ENCODE data around the gene EPG5. TPM values are rescaled to one million over a fixed set of nuclear protein-coding genes. Genes with fewer than 3 reads are reported as not detected.
A peak's percentile ranks its signal among the peaks of the same experiment; 100 is the strongest.
"Not testable (repeated sequence)": the region's sequence is repeated elsewhere in the genome, so short reads cannot be mapped to it uniquely, and the experiment has no call there.

EPG5 gene
- polyA plus RNA-seq, 1 of the 3 experiments (the other 2 are of a cell fraction) = 13.6 TPM

DNA sequence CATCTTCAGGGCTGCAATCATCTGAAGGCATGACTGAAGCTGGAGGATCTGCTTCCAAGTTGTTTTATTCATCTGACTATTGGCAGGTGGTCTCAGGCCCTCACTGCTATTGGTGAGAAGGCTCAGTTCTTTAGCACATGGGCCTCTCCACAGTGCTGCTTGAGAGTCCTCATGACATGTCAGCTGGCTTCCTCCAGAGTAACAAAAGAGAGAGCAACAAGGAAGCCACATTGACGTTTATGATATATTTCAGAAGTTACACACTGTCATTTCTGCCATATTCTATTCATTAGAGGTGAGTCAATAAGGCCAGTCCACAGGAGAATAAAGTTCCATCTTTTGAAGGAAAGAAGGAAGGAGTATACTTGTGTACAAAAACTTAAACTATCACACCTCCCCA is 149.6 kb downstream of the EPG5 start:
- CTCF ChIA-PET = no interaction called here
- H3K4me3 ChIP-seq (ENCODE audit: low read depth in 2 of 2, low read length in 1 of 2) = no peak overlapping the region
- TF ChIP-seq NFIC (IDR thresholded peaks at IDR 0.05; ENCODE audit: borderline replicate concordance) = no peak
- TF ChIP-seq RXRA (IDR thresholded peaks at IDR 0.05; ENCODE audit: borderline replicate concordance, low read depth) = no peak
- no peak for TF ChIP-seq POLR2AphosphoS5 (IDR thresholded peaks at IDR 0.05; ENCODE audit: low read depth, low read length)
- TF ChIP-seq GATA2 (CRISPR knock-in tag; IDR thresholded peaks at IDR 0.05) = no peak
- WGBS (ENCODE audit: low lambda C conversion rate) = 43% methylated on average over 1 of the region's 1 CpG
- no peaks in the 10 kb centered on the region for H3K9me2 ChIP-seq
- H3K27ac ChIP-seq (ENCODE audit: low read depth in 2 of 2, low read length in 1 of 2) = no peak overlapping the region
- no peaks in the 10 kb centered on the region for H3K9me3 ChIP-seq
- H3K9ac ChIP-seq = no peak overlapping the region
- H3K27me3 ChIP-seq (ENCODE audit: insufficient read depth) = no peaks in the 10 kb centered on the region
- H3K4me2 ChIP-seq = no peak overlapping the region
- H3K79me2 ChIP-seq (ENCODE audit: insufficient read depth) = no peaks in the 10 kb centered on the region
- POLR2A ChIA-PET = no interaction called here
- H3K36me3 ChIP-seq (replicated peaks in 1 of 2; ENCODE audit: control insufficient read depth in 1 of 2, insufficient read depth in 2 of 2, low read length in 1 of 2) = no peaks in the 10 kb centered on the region
- DNase-seq = no peak
- no peaks in the 10 kb centered on the region for H4K20me1 ChIP-seq (ENCODE audit: insufficient read depth)
- no peak overlapping the region for H2AFZ ChIP-seq (ENCODE audit: low read depth)
- no peaks in the 10 kb centered on the region for H3K4me1 ChIP-seq (ENCODE audit: control insufficient read depth in 1 of 2, insufficient read depth in 2 of 2, low read depth in 1 of 2, low read length in 1 of 2)
- no peaks in the 10 kb centered on the region for H3F3A ChIP-seq (replicated peaks; ENCODE audit: insufficient read depth)

- H3F3A ChIP-seq (replicated peaks; ENCODE audit: insufficient read depth); H3K9me3 ChIP-seq; H3K4me1 ChIP-seq (ENCODE audit: control insufficient read depth in 1 of 2, insufficient read depth in 2 of 2, low read depth in 1 of 2, low read length in 1 of 2); POLR2A ChIA-PET; DNase-seq; H3K4me2 ChIP-seq; H3K27ac ChIP-seq (ENCODE audit: low read depth in 2 of 2, low read length in 1 of 2); H3K9ac ChIP-seq; H4K20me1 ChIP-seq (ENCODE audit: insufficient read depth); CTCF ChIA-PET; H3K27me3 ChIP-seq (ENCODE audit: insufficient read depth); H3K4me3 ChIP-seq (ENCODE audit: low read depth in 2 of 2, low read length in 1 of 2); H2AFZ ChIP-seq (ENCODE audit: low read depth); H3K9me2 ChIP-seq; H3K79me2 ChIP-seq (ENCODE audit: insufficient read depth); H3K36me3 ChIP-seq (replicated peaks in 1 of 2; ENCODE audit: control insufficient read depth in 1 of 2, insufficient read depth in 2 of 2, low read length in 1 of 2): not testable (repeated sequence)
Observed at GRCh38 chr18:45814733-45815132, 152.4 kb downstream of the EPG5 start.

- Histone ChIP-seq H3K9me3 (peaks cover 16% of the 10 kb centered on the region; the same call in 1 of the 2 replicates), H3F3A (replicated peaks; ENCODE audit: insufficient read depth) (peaks cover 29% of the 10 kb centered on the region), H3K4me1 (ENCODE audit: control insufficient read depth in 1 of 2, insufficient read depth in 2 of 2, low read depth in 1 of 2, low read length in 1 of 2) (peaks cover 0 to 18% of the 10 kb centered on the region in 2 experiments; a peak in 2 of 4 replicates), H3K36me3 (replicated peaks in 1 of 2; ENCODE audit: control insufficient read depth in 1 of 2, insufficient read depth in 2 of 2, low read length in 1 of 2) (peaks cover 0 to 17% of the 10 kb centered on the region in 2 experiments)
- H3K79me2 ChIP-seq (ENCODE audit: insufficient read depth); H3K27ac ChIP-seq (ENCODE audit: low read depth in 2 of 2, low read length in 1 of 2); H3K9me2 ChIP-seq; H3K4me3 ChIP-seq (ENCODE audit: low read depth in 2 of 2, low read length in 1 of 2); DNase-seq; H3K4me2 ChIP-seq; H4K20me1 ChIP-seq (ENCODE audit: insufficient read depth); POLR2A ChIA-PET; H3K9ac ChIP-seq; H3K27me3 ChIP-seq (ENCODE audit: insufficient read depth); H2AFZ ChIP-seq (ENCODE audit: low read depth): not testable (repeated sequence)
- 55% methylated on average over 1 of the region's 2 CpGs for WGBS (ENCODE audit: low lambda C conversion rate)
- peak; percentile 22; the same call in 1 of the 2 replicates for TF ChIP-seq CTCF (IDR thresholded peaks at IDR 0.05)
- CTCF ChIA-PET = interaction anchor here (1.0 to 1.2 kb wide), 3 partner anchors 82 to 143 kb away, joined by 3 read pairs; no protein-coding TSS in a partner anchor
Observed at GRCh38 chr18:45807144-45807543, 160.0 kb downstream of the EPG5 start.

Measured in SK-N-SH (cell line).